ENCODE measurements around the gene TGFBI.

Gene TGFBI

DNA sequence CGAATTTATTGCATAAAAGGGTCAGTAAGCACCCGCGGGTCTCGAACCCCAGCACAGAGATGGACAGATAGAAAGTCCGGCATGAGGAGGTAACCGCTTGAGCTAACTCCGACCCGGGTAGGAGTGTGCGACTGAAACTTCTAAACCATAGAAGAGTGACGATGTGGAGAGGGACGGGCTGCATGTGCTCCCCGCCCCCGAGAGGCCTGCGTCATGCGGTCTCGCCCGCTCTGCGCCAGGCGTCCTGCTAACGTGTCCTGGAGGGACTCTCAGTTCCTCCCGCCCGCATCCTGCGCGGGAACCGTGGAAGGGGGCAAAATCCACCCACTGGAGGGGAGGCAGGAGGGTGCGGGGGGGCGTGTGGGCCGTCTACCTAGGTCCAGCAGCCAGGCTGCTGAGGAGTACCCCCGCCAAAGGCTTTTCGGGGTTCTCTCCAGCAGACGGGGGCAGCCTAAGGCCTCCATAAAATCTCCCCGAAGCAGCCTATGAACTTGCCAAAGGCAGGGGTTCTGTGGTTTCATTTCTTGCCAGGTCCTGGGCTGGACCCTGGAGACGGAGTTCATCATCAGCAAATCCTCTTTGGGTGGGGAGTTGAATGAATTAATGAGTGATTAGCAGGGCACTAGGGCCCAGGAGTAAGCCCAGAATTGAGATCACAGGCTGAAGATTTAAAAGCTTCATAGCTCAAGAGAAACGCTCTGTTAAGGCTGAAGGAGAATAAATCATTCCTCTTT is 51.9 kb downstream of the TGFBI start:
- H3K9me3 ChIP-seq (ENCODE audit: control insufficient read depth, insufficient read depth, low read depth, low read length), result no peaks in the 10 kb centered on the region
- H3K4me1 ChIP-seq (ENCODE audit: control insufficient read depth, insufficient read depth, low read length), result 0 out of 2 replicates have a peak, but pooled peaks cover 5% of the 10 kb centered on the region
- H3K27me3 ChIP-seq (ENCODE audit: control insufficient read depth, insufficient read depth, low read length), result peaks cover 38% of the 10 kb centered on the region
- peak overlapping the region; percentile 35 for H3K9ac ChIP-seq (ENCODE audit: low read length)
- H3K27ac ChIP-seq (ENCODE audit: low read depth, low read length), result no peak overlapping the region
- no peaks in the 10 kb centered on the region for H3K36me3 ChIP-seq (ENCODE audit: control insufficient read depth, insufficient read depth, low read length)
- H3K4me3 ChIP-seq (ENCODE audit: low read depth, low read length), result peak overlapping the region; percentile 82

DNA sequence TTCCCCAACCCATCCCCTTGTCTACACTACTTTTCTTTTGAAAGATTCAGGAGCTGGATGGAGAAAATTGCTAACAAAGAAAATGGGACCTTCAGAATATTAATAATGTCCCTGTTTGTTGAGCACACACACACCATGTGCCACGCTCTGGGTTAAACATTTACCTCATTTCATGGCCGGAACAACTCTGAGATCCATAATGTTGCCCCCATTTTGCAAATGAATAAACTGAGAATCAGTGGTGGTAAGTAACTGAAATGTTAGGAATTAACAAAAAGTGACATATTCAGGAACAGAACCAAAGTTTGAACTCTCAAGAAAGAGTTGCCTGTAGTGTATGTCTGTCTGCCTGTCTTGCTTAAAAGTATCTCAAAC is 52.4 kb downstream of the TGFBI start:
- no peak overlapping the region for H3K9ac ChIP-seq (ENCODE audit: low read length)
- H3K4me3 ChIP-seq (ENCODE audit: low read depth, low read length), result peak overlapping the region; percentile 82
- H3K9me3 ChIP-seq (ENCODE audit: control insufficient read depth, insufficient read depth, low read depth, low read length), result no peaks in the 10 kb centered on the region
- H3K27me3 ChIP-seq (ENCODE audit: control insufficient read depth, insufficient read depth, low read length), result peaks cover 38% of the 10 kb centered on the region
- H3K4me1 ChIP-seq (ENCODE audit: control insufficient read depth, insufficient read depth, low read length), result 0 out of 2 replicates have a peak, but pooled peaks cover 5% of the 10 kb centered on the region
- no peak overlapping the region for H3K27ac ChIP-seq (ENCODE audit: low read depth, low read length)
- no peaks in the 10 kb centered on the region for H3K36me3 ChIP-seq (ENCODE audit: control insufficient read depth, insufficient read depth, low read length)

DNA sequence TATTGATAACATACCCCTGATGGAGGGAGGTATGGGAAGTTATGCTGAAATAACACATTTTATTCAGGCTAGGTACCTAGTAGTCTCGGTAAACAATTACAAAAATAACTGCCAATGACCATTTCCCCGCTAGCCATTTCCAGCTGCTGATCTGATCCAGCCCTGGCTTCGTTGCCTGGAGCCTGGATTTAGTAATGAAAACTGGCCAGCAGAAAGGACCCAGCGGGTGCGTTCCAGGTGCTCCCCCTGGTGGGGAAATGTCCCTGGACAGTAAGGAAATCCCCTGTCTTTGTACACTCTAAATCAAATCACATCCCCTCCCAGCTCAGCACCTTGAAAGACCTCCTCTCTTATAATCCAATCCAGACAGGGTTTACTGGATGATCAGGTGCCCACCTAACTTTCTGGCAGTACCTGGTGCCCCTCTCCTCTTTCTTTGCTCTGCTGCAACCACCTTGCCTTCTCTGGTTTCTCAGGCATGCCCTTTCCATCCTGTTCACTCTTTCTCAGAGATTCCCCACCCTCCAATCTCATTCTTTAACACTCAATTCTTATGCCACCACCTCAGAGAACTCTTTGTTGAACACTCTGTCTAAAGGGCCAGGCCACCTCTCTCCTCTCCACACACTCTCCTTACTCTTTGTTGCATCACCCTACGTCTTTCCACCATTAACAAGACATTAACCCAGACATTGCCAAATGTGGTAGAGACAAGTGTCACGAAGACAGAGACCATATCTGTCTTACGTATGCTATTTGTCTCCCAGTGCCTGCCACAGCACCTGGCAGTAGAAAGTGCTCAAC is 53.8 kb downstream of the TGFBI start:
- 0 out of 2 replicates have a peak, but pooled peaks cover 5% of the 10 kb centered on the region for H3K4me1 ChIP-seq (ENCODE audit: control insufficient read depth, insufficient read depth, low read length)
- peaks cover 29% of the 10 kb centered on the region for H3K27me3 ChIP-seq (ENCODE audit: control insufficient read depth, insufficient read depth, low read length)
- H3K36me3 ChIP-seq (ENCODE audit: control insufficient read depth, insufficient read depth, low read length), result no peaks in the 10 kb centered on the region
- no peaks in the 10 kb centered on the region for H3K9me3 ChIP-seq (ENCODE audit: control insufficient read depth, insufficient read depth, low read depth, low read length)
- no peak overlapping the region for H3K27ac ChIP-seq (ENCODE audit: low read depth, low read length)
- H3K9ac ChIP-seq (ENCODE audit: low read length), result no peak overlapping the region
- no peak overlapping the region for H3K4me3 ChIP-seq (ENCODE audit: low read depth, low read length)

DNA sequence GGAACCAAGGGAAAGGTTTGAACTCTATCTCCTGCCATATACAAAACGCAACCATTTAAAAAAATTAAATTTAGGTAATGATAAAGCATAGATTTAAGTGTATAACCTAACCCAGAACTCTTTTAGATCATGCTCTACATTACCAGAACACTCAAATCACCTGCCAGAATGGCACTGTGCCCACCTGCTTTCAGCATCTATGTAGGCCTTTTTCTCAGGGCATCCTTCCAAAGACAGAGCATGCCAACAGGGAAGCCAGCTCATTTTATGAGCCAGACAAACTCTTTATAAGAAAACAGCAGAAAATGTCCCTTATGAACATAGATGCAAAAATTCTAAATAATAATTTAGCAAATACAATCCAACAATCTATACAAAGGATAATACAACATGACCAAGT is 55.9 kb downstream of the TGFBI start:
- Histone ChIP-seq H3K9ac (ENCODE audit: low read length) (no peak overlapping the region), H3K4me3 (ENCODE audit: low read depth, low read length) (no peak overlapping the region), H3K9me3 (ENCODE audit: control insufficient read depth, insufficient read depth, low read depth, low read length) (no peaks in the 10 kb centered on the region), H3K27ac (ENCODE audit: low read depth, low read length) (no peak overlapping the region), H3K4me1 (ENCODE audit: control insufficient read depth, insufficient read depth, low read length) (0 out of 2 replicates have a peak, but pooled peaks cover 5% of the 10 kb centered on the region), H3K36me3 (ENCODE audit: control insufficient read depth, insufficient read depth, low read length) (no peaks in the 10 kb centered on the region), H3K27me3 (ENCODE audit: control insufficient read depth, insufficient read depth, low read length) (peaks cover 14% of the 10 kb centered on the region)

DNA sequence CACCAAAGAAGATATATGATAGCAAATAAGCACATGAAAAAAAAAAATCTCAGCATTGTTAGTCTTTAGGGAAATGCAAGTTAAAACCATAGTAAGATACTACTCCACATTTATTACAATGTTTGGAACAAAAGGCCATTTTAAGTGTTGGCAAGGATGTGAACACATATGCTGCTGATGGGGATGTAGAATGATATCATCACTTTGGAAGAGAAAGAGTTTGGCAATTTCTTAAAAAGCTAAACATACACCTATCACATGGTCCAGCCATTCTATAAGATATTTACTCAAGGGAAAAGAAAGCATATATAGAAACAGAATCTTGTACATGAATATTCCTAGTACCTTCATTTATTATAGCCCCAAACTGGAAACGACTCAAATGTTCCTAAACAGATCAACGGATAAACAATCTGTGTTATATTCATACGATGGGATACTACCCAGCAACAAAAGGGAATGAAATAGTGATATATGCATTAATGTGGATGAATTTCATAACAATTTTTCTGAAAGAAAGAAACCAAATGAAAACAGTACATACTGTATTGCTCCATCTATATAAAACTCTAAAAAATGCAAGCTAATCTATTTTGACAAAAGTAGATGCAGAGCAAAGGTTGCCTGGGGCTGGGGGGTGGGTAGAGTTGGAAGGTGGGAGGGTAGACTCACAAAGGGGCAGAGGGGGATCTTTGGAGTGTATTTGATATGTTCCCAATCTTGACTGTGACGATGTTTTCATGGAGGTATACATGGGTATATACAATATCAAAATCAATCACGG is 58.2 kb downstream of the TGFBI start:
- Histone ChIP-seq H3K27ac (ENCODE audit: low read depth, low read length) (no peak overlapping the region), H3K9ac (ENCODE audit: low read length) (no peak overlapping the region), H3K36me3 (ENCODE audit: control insufficient read depth, insufficient read depth, low read length) (no peaks in the 10 kb centered on the region)

DNA sequence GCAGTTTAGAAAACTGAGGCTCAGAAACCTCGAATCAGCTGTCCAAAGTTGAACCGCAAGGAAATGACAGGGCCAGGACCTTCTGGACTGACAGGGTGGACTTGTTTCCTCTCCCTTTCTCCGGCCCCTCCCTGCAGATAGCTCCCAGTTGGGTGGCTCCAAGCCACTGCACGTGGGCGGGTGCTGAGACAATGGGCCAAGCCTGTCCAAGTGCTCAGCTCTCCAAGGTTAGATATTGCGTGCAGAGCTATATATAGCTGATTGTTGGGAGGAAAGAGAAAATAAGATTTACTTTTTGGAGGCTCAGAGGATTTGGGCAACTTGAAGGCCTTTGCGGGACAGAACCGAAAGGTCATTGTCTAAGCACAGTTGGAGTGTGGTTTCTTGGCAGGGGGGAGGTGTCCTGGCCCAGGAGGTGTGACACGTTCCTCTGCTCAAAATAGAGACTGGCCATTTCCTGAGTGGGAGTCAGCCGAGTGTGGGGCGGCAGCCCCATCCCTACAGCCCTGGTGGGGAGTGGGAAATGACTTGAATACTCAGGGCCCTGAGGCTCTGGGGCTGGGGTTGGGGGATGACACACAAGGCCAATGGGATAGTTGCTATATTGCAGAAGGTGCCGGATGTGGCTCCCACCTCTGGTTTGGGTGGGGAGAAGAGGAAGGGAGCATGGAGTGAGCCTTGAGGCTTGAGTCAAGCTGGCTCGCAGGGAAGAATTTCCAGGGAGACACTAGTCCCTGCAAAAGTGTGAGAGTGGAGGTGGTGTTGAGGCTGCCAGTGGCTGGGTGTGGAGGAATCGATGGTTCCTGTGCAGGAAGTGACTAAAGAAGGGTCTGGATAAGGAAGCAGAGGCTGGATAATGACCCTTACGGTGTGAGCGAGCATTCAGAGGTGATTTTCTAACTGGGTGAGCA is 59.4 kb downstream of the TGFBI start:
- H3K4me1 ChIP-seq (ENCODE audit: control insufficient read depth, insufficient read depth, low read length), result no peaks in the 10 kb centered on the region
- no peaks in the 10 kb centered on the region for H3K36me3 ChIP-seq (ENCODE audit: control insufficient read depth, insufficient read depth, low read length)
- no peak overlapping the region for H3K9ac ChIP-seq (ENCODE audit: low read length)
- no peak overlapping the region for H3K27ac ChIP-seq (ENCODE audit: low read depth, low read length)
- H3K4me3 ChIP-seq (ENCODE audit: low read depth, low read length), result no peak overlapping the region
- peaks cover 6% of the 10 kb centered on the region; the same call in 1 of the 2 replicates for H3K27me3 ChIP-seq (ENCODE audit: control insufficient read depth, insufficient read depth, low read length)
- no peaks in the 10 kb centered on the region for H3K9me3 ChIP-seq (ENCODE audit: control insufficient read depth, insufficient read depth, low read depth, low read length)

More for the DNA sequence above, 58.2 kb downstream of the TGFBI start:
- 0 out of 2 replicates have a peak, but pooled peaks cover 5% of the 10 kb centered on the region for H3K4me1 ChIP-seq (ENCODE audit: control insufficient read depth, insufficient read depth, low read length)
- no peaks in the 10 kb centered on the region for H3K9me3 ChIP-seq (ENCODE audit: control insufficient read depth, insufficient read depth, low read depth, low read length)
- no peak overlapping the region for H3K4me3 ChIP-seq (ENCODE audit: low read depth, low read length)
- H3K27me3 ChIP-seq (ENCODE audit: control insufficient read depth, insufficient read depth, low read length), result peaks cover 10% of the 10 kb centered on the region; the same call in 1 of the 2 replicates

DNA sequence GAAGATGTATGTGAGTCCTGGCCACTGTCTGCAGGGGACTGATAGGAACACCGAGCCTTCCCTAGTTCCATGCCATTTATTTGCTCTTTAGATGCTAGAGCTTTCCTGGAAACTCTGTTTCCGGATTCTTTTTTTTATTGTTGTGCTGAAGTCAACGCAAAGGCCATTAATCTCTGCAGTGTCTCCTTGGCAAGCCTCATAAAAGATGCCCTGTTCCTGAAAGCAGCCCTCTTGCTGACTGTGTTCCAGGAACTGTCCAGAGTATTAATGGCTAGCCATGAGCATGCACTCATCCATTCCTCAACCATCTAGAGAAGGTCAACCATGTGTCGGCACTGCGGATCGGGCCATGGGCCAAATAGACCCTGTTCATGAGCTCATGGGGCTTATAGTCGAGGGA is 61.0 kb downstream of the TGFBI start:
- Histone ChIP-seq H3K36me3 (ENCODE audit: control insufficient read depth, insufficient read depth, low read length) (no peaks in the 10 kb centered on the region), H3K9me3 (ENCODE audit: control insufficient read depth, insufficient read depth, low read depth, low read length) (no peaks in the 10 kb centered on the region), H3K9ac (ENCODE audit: low read length) (no peak overlapping the region), H3K27ac (ENCODE audit: low read depth, low read length) (no peak overlapping the region), H3K4me3 (ENCODE audit: low read depth, low read length) (no peak overlapping the region), H3K4me1 (ENCODE audit: control insufficient read depth, insufficient read depth, low read length) (no peaks in the 10 kb centered on the region), H3K27me3 (ENCODE audit: control insufficient read depth, insufficient read depth, low read length) (no peaks in the 10 kb centered on the region)

DNA sequence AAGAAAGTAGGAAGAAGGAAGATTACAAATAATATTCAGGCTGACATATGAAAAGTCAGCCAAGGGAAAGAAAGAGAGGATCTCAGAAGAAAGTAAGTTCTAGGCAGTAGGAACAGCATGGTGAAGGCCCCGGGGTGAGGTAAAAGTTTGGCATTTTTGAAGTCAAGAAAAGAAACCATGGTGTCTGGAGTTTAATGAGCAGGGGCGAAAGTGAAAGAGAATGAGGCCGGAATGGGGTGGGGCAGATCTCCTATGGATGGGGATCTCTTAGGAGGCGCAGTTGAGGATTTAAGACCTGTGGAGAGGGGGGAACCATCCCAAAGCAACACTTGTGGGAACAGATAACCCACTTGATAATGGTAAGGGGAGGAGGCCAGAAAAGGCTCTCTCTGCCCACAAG is 61.5 kb downstream of the TGFBI start:
- Histone ChIP-seq H3K4me3 (ENCODE audit: low read depth, low read length) (no peak overlapping the region), H3K4me1 (ENCODE audit: control insufficient read depth, insufficient read depth, low read length) (no peaks in the 10 kb centered on the region), H3K27me3 (ENCODE audit: control insufficient read depth, insufficient read depth, low read length) (no peaks in the 10 kb centered on the region), H3K36me3 (ENCODE audit: control insufficient read depth, insufficient read depth, low read length) (no peaks in the 10 kb centered on the region), H3K27ac (ENCODE audit: low read depth, low read length) (no peak overlapping the region), H3K9ac (ENCODE audit: low read length) (no peak overlapping the region), H3K9me3 (ENCODE audit: control insufficient read depth, insufficient read depth, low read depth, low read length) (no peaks in the 10 kb centered on the region)

DNA sequence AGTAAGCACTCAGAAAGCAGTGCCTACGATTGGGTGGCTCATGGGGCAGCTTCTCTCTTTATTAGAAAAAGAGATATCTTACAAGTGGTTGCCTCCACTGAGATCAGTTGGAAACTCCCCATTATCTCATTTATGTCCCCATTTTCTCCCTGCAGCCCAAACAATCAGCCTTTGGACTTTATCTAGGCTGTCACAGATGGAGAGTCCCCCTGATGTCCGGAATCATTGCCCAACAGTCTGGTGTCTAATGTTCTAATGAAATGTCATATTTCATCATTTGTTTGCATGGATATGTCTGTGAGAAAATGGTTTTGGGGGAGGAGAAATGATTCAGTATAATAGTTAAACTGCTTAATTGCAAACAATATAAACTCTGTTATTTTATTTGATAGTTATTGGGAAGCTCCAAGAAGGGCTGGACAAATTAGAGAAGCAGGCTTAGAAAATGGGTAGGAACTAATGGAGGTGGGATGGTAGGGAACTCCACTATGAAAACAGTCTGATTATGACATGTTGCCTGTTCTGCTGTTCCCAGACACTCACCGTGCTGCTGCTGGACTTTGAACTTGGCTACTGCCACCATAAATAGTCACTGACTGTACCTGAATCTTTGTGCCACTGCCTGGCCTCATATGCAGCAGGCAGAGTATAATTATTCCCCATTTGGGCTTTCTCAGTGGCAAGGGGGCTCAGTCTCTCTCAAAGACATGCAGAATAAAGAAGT is 65.6 kb downstream of the TGFBI start:
- H3K4me3 ChIP-seq (ENCODE audit: low read depth, low read length), result no peak overlapping the region
- no peak overlapping the region for H3K9ac ChIP-seq (ENCODE audit: low read length)
- no peaks in the 10 kb centered on the region for H3K36me3 ChIP-seq (ENCODE audit: control insufficient read depth, insufficient read depth, low read length)
- no peaks in the 10 kb centered on the region for H3K27me3 ChIP-seq (ENCODE audit: control insufficient read depth, insufficient read depth, low read length)
- H3K9me3 ChIP-seq (ENCODE audit: control insufficient read depth, insufficient read depth, low read depth, low read length), result no peaks in the 10 kb centered on the region
- no peak overlapping the region for H3K27ac ChIP-seq (ENCODE audit: low read depth, low read length)
- H3K4me1 ChIP-seq (ENCODE audit: control insufficient read depth, insufficient read depth, low read length), result peaks cover 5% of the 10 kb centered on the region; the same call in 1 of the 2 replicates

All from HUES6 (cell line).